GM12878 (cell line): Measurements from ENCODE around the gene RGSL1. TPM values are rescaled to one million over a fixed set of nuclear protein-coding genes. Genes with fewer than 3 reads are reported as not detected.
A peak's percentile ranks its signal among the peaks of the same experiment; 100 is the strongest.

Source experiments
- ATAC-seq: fragments of 200-7000 bp; cut with Tn5 transposase; 3 replicates; pipeline ENCODE4 v1.9.1; 2020; ENCODE audit warnings: mild to moderate bottlenecking, moderate library complexity
- BruUV-seq: library from RNA; stranded (reverse); fragments of 400-500 nt; replicated peaks from 2 replicates; lab custom pipeline; 2021; lab: Mats Ljungman, UMichigan
- CTCF ChIA-PET: fragments of 300-600 bp; sonication (Branson Sonifier 250); formaldehyde crosslinking; extraction: SDS; loops from one replicate; lab custom pipeline; 2021; ENCODE audit warnings: inconsistent platforms; lab: Yijun Ruan, JAX
- POLR2A ChIA-PET: fragments of 350-600 bp; formaldehyde crosslinking; extraction: SDS; loops from one replicate; lab custom pipeline; 2021; ENCODE audit warnings: inconsistent platforms; lab: Charles Lee
- RAD21 ChIA-PET: fragments of 300-600 bp; sonication (Branson Sonifier 250); formaldehyde crosslinking; loops from one replicate; lab custom pipeline; 2023; ENCODE audit warnings: antibody characterized with exemption; ENCODE audit not compliant: unreplicated experiment; lab: Charles Lee
- SMC1A ChIA-PET: fragments of 300-600 bp; sonication (Branson Sonifier 250); formaldehyde crosslinking; loops from one replicate; lab custom pipeline; 2023; ENCODE audit not compliant: unreplicated experiment, uncharacterized antibody; lab: Charles Lee
- DNase-seq: peaks from one replicate; pipeline ENCODE4 v3.0.0-alpha.2; 2011; ENCODE audit warnings: low read depth, low spot score
- FAIRE-seq: peaks from 3 replicates; lab custom pipeline; 2011; peaks lifted over from hg19 to GRCh38; lab: Jason Lieb, UNC
- H2AFZ ChIP-seq: 2 replicates; pipeline ENCODE4 v1.6.0; 2011; ENCODE audit warnings: low read depth, low read length, control low read depth; ENCODE audit not compliant: control insufficient read depth
- H3K27ac ChIP-seq: 2 replicates; pipeline ENCODE4 v1.5.1; 2011; ENCODE audit warnings: control low read depth; ENCODE audit not compliant: control insufficient read depth, insufficient read depth
- H3K27me3 ChIP-seq, 2 experiments: replicated peaks in 1 of 2; 2 replicates each; pipeline versions ENCODE4 v1.6.0 to v1.6.1; 2011; ENCODE audit warnings: low read length in 1 of 2; ENCODE audit not compliant: control insufficient read depth in 2 of 2, insufficient read depth in 2 of 2
- H3K36me3 ChIP-seq, 2 experiments: 2 replicates each; pipeline ENCODE4 v1.5.1; 2011; ENCODE audit warnings: low read length in 1 of 2; ENCODE audit not compliant: control insufficient read depth in 2 of 2, insufficient read depth in 2 of 2
- H3K4me1 ChIP-seq: 2 replicates; pipeline ENCODE4 v1.6.1; 2011; ENCODE audit warnings: mild to moderate bottlenecking, low read length, moderate library complexity, mixed read lengths; ENCODE audit not compliant: control insufficient read depth, insufficient read depth
- H3K4me2 ChIP-seq: 2 replicates; pipeline ENCODE4 v1.6.0; 2011; ENCODE audit warnings: control low read depth; ENCODE audit not compliant: control insufficient read depth, insufficient read depth
- H3K4me3 ChIP-seq: fragments of 200-600 bp; sonication (generic); 2 replicates; pipeline ENCODE4 v1.5.1; 2016
- H3K79me2 ChIP-seq: 2 replicates; pipeline ENCODE4 v1.6.0; 2011; ENCODE audit warnings: low read length; ENCODE audit not compliant: control insufficient read depth, insufficient read depth
- H3K9ac ChIP-seq: 2 replicates; pipeline ENCODE4 v1.8.0; 2011; ENCODE audit warnings: low read length, control low read depth, mixed read lengths; ENCODE audit not compliant: control insufficient read depth, insufficient read depth
- H3K9me3 ChIP-seq: replicated peaks from 3 replicates; pipeline ENCODE4 v1.5.1; 2011; ENCODE audit warnings: mild to moderate bottlenecking, low read length; ENCODE audit not compliant: control insufficient read depth, insufficient read depth
- H4K20me1 ChIP-seq: 2 replicates; pipeline ENCODE4 v1.6.0; 2011; ENCODE audit not compliant: control insufficient read depth, insufficient read depth
- ASH2L ChIP-seq: fragments of 300-600, 200-600 bp; sonication (generic); IDR thresholded peaks from 2 replicates; pipeline ENCODE4 v1.6.1; 2017; ENCODE audit warnings: low read depth, mild to moderate bottlenecking, borderline replicate concordance
- EGR1 ChIP-seq, 2 experiments: IDR thresholded peaks; 1 replicate in 1 of 2; 2 replicates in 1 of 2; pipeline ENCODE4 v1.6.1; 2011 to 2012; ENCODE audit warnings: low read depth in 2 of 2, low read length in 2 of 2, borderline replicate concordance in 1 of 2, mild to moderate bottlenecking in 1 of 2, moderate library complexity in 1 of 2
- HDAC6 ChIP-seq: fragments of 200-600 bp; sonication (generic); IDR thresholded peaks from one replicate; pipeline ENCODE4 v1.8.0; 2017; ENCODE audit warnings: antibody characterized with exemption; ENCODE audit not compliant: unreplicated experiment
- HDGF ChIP-seq: fragments of 450-650 bp; IDR thresholded peaks from 2 replicates; pipeline ENCODE4 v1.6.1; 2016; ENCODE audit warnings: antibody characterized with exemption
- KAT2A ChIP-seq: conservative IDR thresholded peaks from 2 replicates; pipeline ENCODE4 v1.6.1; 2011; ENCODE audit warnings: low read depth, low read length; ENCODE audit not compliant: control insufficient read depth
- NR2C2 ChIP-seq: IDR thresholded peaks from 2 replicates; pipeline ENCODE4 v1.6.1; 2011; ENCODE audit warnings: borderline replicate concordance, low read depth; ENCODE audit not compliant: control insufficient read depth, insufficient read length
- NRF1 ChIP-seq: conservative IDR thresholded peaks from 2 replicates; pipeline ENCODE4 v1.6.1; 2011; ENCODE audit warnings: mild to moderate bottlenecking, low read depth, low read length, improper control_type of control experiment
- RELA ChIP-seq: fragments of 450-650 bp; IDR thresholded peaks from 2 replicates; pipeline ENCODE4 v1.8.0; 2014; ENCODE audit warnings: borderline replicate concordance; ENCODE audit not compliant: partially characterized antibody
- RUNX3 ChIP-seq: IDR thresholded peaks from 2 replicates; pipeline ENCODE4 v1.6.1; 2012; ENCODE audit warnings: low read length, inconsistent platforms
- SMAD1 ChIP-seq: fragments of 450-650 bp; IDR thresholded peaks from 2 replicates; pipeline ENCODE4 v1.6.1; 2018; ENCODE audit warnings: mild to moderate bottlenecking, low read depth; ENCODE audit not compliant: partially characterized antibody
- SMAD5 ChIP-seq: IDR thresholded peaks from 2 replicates; pipeline ENCODE4 v1.6.1; 2016; ENCODE audit warnings: antibody characterized with exemption, low read depth
- YBX1 ChIP-seq: fragments of 450-650 bp; IDR thresholded peaks from 2 replicates; pipeline ENCODE4 v1.6.1; 2016; ENCODE audit warnings: antibody characterized with exemption
- ZNF384 ChIP-seq: IDR thresholded peaks from 2 replicates; pipeline ENCODE4 v1.6.1; 2012; ENCODE audit warnings: low read depth, mild to moderate bottlenecking, low read length, improper control_type of control experiment, borderline replicate concordance
- WGBS: methylation state at CpG from one replicate; pipeline ENCODE4 v1.1.6; 2016; ENCODE audit warnings: low lambda C conversion rate; ENCODE audit not compliant: insufficient replicate concordance, insufficient coverage; ENCODE audit errors: missing lambda C conversion rate; 5-methylcytosine and 5-hydroxymethylcytosine counted together
- in situ Hi-C: fragments of 300-500 bp; cut with MboI; formaldehyde crosslinking; loops from 9 replicates; pipeline ENCODE4 v1.14.3; 2018; ENCODE audit warnings: mixed read lengths
- intact Hi-C: fragments of 100-400 bp; cut with micrococcal nuclease; formaldehyde crosslinking; loops from one replicate; pipeline ENCODE4 v1.14.2; 2022; ENCODE audit not compliant: unreplicated experiment
- polyA plus RNA-seq, 11 experiments: library from polyadenylated mRNA; depleted of rRNA in 4 of 11; unstranded in 6 of 11; stranded (reverse) in 5 of 11; fragments of >200 nt; fragmentation: Nextera tagmentation in 4 of 11; fragmentation: Illumina TruSeq in 1 of 11; extraction: Ambion mirVana in 4 of 11; extraction: Trizol in 1 of 11; gene quantifications; 1 replicate in 1 of 11; 2 replicates in 10 of 11; pipeline versions ENCODE4 v1.2.1 to v1.2.3, GENCODE V29; 2011 to 2016; ENCODE audit warnings: inconsistent platforms in 2 of 11, missing spikeins in 2 of 11, low read depth in 1 of 11
- total RNA-seq, 4 experiments: library from RNA; depleted of rRNA in 3 of 4; stranded (reverse); fragments of >200 nt in 3 of 4; fragmentation: Illumina TruSeq in 1 of 4; extraction: Trizol in 1 of 4; gene quantifications; 2 replicates each; pipeline versions ENCODE4 v1.2.1 to v1.2.3, GENCODE V29; 2013 to 2021
- TF ChIP-seq, protein P1 (sequence below): fragments of 450-650 bp; IDR thresholded peaks from 2 replicates; pipeline ENCODE4 v1.6.1; 2017; ENCODE audit warnings: mild to moderate bottlenecking, moderate library complexity
- TF ChIP-seq, protein P2 (sequence below): IDR thresholded peaks from 2 replicates; pipeline ENCODE4 v1.6.1; 2012; ENCODE audit warnings: improper control_type of control experiment, low read depth, low read length; ENCODE audit not compliant: insufficient replicate concordance

RGSL1 gene
- total and polyA plus RNA-seq, 10 of the 15 experiments (the other 5 are each of a cell fraction or from before 2014, with no cell fraction given) = 0.05 to 0.28 (median 0.27) TPM; not detected in 5

GRCh38 chr1:182601416-182601786 is 151.5 kb downstream of the RGSL1 start:
- RAD21 ChIA-PET = interaction anchor here (1.0 to 23.0 kb wide), 16 partner anchors 13 to 208 kb away, joined by 3 to 946 read pairs (median 4); partner anchors contain the start of gene RNASEL
- Histone ChIP-seq H3K4me3 (peak overlapping the region; percentile 85), H3K27ac (peak overlapping the region; percentile 0), H3K4me2 (peak overlapping the region; percentile 78), H3K36me3 (peaks cover 11 to 24% of the 10 kb centered on the region in 2 experiments; a peak in 3 of 4 replicates), H3K27me3 (no peaks in the 10 kb centered on the region), H3K4me1 (peaks cover 11% of the 10 kb centered on the region), H2AFZ (no peak overlapping the region), H4K20me1 (no peaks in the 10 kb centered on the region; the same call in 1 of the 2 replicates), H3K9ac (peak overlapping the region; percentile 64), H3K9me3 (no peaks in the 10 kb centered on the region), H3K79me2 (peaks cover 37% of the 10 kb centered on the region)
- in situ Hi-C loops = no loop called here
- intact Hi-C loops = loop anchor here (1.0 to 5.0 kb wide), 3 partner anchors 116 to 236 kb away; partner anchors contain the start of gene DHX9
- FAIRE-seq (peak; percentile 92), DNase-seq (peak; percentile 64), ATAC-seq (peak; percentile 54)
- WGBS = 17% methylated on average over 6 of the region's 6 CpGs
- SMC1A ChIA-PET = interaction anchor here (0.7 to 28.0 kb wide), 14 partner anchors 10 to 330 kb away, joined by 3 to 1145 read pairs (median 12); partner anchors contain the start of genes NPL, RGS8 and RNASEL
- POLR2A ChIA-PET = interaction anchor here (1.0 to 4.6 kb wide), 5 partner anchors 10 to 186 kb away, joined by 3 to 34 read pairs (median 4); no protein-coding TSS in a partner anchor
- no TSS peak for BruUV-seq
- CTCF ChIA-PET = interaction anchor here (0.7 to 37.4 kb wide), 16 partner anchors 12 to 458 kb away, joined by 3 to 1888 read pairs (median 5); partner anchors contain the start of genes NPL and RNASEL
- TF ChIP-seq NR2C2 (no peak), KAT2A (no peak), RELA (no peak), HDGF (no peak), NRF1 (no peak), HDAC6 (no peak), YBX1 (no peak), SMAD5 (no peak), EGR1 (IDR thresholded peaks at IDR 0.05; ENCODE audit: borderline replicate concordance in 1 of 2, low read depth in 2 of 2, low read length in 2 of 2) (no peak), RUNX3 (peak; percentile 86), ZNF384 (peak; percentile 84; the same call in 1 of the 2 replicates), ASH2L (no peak), SMAD1 (no peak)
- TF ChIP-seq, protein P1, sequence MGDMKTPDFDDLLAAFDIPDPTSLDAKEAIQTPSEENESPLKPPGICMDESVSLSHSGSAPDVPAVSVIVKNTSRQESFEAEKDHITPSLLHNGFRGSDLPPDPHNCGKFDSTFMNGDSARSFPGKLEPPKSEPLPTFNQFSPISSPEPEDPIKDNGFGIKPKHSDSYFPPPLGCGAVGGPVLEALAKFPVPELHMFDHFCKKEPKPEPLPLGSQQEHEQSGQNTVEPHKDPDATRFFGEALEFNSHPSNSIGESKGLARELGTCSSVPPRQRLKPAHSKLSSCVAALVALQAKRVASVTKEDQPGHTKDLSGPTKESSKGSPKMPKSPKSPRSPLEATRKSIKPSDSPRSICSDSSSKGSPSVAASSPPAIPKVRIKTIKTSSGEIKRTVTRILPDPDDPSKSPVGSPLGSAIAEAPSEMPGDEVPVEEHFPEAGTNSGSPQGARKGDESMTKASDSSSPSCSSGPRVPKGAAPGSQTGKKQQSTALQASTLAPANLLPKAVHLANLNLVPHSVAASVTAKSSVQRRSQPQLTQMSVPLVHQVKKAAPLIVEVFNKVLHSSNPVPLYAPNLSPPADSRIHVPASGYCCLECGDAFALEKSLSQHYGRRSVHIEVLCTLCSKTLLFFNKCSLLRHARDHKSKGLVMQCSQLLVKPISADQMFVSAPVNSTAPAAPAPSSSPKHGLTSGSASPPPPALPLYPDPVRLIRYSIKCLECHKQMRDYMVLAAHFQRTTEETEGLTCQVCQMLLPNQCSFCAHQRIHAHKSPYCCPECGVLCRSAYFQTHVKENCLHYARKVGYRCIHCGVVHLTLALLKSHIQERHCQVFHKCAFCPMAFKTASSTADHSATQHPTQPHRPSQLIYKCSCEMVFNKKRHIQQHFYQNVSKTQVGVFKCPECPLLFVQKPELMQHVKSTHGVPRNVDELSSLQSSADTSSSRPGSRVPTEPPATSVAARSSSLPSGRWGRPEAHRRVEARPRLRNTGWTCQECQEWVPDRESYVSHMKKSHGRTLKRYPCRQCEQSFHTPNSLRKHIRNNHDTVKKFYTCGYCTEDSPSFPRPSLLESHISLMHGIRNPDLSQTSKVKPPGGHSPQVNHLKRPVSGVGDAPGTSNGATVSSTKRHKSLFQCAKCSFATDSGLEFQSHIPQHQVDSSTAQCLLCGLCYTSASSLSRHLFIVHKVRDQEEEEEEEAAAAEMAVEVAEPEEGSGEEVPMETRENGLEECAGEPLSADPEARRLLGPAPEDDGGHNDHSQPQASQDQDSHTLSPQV = no peak; the same call in 1 of the 2 replicates
- TF ChIP-seq, protein P2, sequence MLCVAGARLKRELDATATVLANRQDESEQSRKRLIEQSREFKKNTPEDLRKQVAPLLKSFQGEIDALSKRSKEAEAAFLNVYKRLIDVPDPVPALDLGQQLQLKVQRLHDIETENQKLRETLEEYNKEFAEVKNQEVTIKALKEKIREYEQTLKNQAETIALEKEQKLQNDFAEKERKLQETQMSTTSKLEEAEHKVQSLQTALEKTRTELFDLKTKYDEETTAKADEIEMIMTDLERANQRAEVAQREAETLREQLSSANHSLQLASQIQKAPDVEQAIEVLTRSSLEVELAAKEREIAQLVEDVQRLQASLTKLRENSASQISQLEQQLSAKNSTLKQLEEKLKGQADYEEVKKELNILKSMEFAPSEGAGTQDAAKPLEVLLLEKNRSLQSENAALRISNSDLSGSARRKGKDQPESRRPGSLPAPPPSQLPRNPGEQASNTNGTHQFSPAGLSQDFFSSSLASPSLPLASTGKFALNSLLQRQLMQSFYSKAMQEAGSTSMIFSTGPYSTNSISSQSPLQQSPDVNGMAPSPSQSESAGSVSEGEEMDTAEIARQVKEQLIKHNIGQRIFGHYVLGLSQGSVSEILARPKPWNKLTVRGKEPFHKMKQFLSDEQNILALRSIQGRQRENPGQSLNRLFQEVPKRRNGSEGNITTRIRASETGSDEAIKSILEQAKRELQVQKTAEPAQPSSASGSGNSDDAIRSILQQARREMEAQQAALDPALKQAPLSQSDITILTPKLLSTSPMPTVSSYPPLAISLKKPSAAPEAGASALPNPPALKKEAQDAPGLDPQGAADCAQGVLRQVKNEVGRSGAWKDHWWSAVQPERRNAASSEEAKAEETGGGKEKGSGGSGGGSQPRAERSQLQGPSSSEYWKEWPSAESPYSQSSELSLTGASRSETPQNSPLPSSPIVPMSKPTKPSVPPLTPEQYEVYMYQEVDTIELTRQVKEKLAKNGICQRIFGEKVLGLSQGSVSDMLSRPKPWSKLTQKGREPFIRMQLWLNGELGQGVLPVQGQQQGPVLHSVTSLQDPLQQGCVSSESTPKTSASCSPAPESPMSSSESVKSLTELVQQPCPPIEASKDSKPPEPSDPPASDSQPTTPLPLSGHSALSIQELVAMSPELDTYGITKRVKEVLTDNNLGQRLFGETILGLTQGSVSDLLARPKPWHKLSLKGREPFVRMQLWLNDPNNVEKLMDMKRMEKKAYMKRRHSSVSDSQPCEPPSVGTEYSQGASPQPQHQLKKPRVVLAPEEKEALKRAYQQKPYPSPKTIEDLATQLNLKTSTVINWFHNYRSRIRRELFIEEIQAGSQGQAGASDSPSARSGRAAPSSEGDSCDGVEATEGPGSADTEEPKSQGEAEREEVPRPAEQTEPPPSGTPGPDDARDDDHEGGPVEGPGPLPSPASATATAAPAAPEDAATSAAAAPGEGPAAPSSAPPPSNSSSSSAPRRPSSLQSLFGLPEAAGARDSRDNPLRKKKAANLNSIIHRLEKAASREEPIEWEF = peak; percentile 27
